Endodermal cell (in vitro differentiated cells): ENCODE measurements around the gene ASB15. TPM values are rescaled to one million over a fixed set of nuclear protein-coding genes. Genes with fewer than 3 reads are reported as not detected.

Experiments
- DNase-seq: peaks from one replicate; pipeline ENCODE4 v3.0.0-alpha.2; 2017
- H3K27ac ChIP-seq: 2 replicates; pipeline ENCODE4 v1.5.1; 2013; ENCODE audit warnings: mild to moderate bottlenecking, low read depth, low read length, moderate library complexity
- H3K27me3 ChIP-seq: 2 replicates; pipeline ENCODE4 v1.6.1; 2013; ENCODE audit warnings: mild to moderate bottlenecking, low read length, moderate library complexity; ENCODE audit not compliant: insufficient read depth, control insufficient read depth, poor library complexity, severe bottlenecking
- H3K36me3 ChIP-seq: 2 replicates; pipeline ENCODE4 v1.7.0; 2013; ENCODE audit warnings: mild to moderate bottlenecking, low read length, moderate library complexity; ENCODE audit not compliant: control insufficient read depth, insufficient read depth
- H3K4me1 ChIP-seq: one replicate; pipeline ENCODE4 v1.7.0; 2013; ENCODE audit warnings: low read length; ENCODE audit not compliant: control insufficient read depth, insufficient read depth
- H3K4me3 ChIP-seq: 2 replicates; pipeline ENCODE4 v1.5.1; 2013; ENCODE audit warnings: mild to moderate bottlenecking, low read length, moderate library complexity
- H3K9ac ChIP-seq: 2 replicates; pipeline ENCODE4 v1.6.1; 2013; ENCODE audit warnings: mild to moderate bottlenecking, low read length, moderate library complexity; ENCODE audit not compliant: poor library complexity, severe bottlenecking; ENCODE audit errors: extremely low read depth
- H3K9me3 ChIP-seq: 2 replicates; pipeline ENCODE4 v1.6.1; 2013; ENCODE audit warnings: mild to moderate bottlenecking, low read length, moderate library complexity; ENCODE audit not compliant: control insufficient read depth
- H3K27ac Mint-ChIP-seq: 2 replicates; pipeline ENCODE4 v1.8.0; 2020; ENCODE audit warnings: mixed read lengths
- H3K27me3 Mint-ChIP-seq: 2 replicates; pipeline ENCODE4 v1.8.0; 2021; ENCODE audit warnings: mild to moderate bottlenecking, mixed read lengths; ENCODE audit not compliant: insufficient read depth
- H3K36me3 Mint-ChIP-seq: 2 replicates; pipeline ENCODE4 v1.8.0; 2020; ENCODE audit warnings: low read depth, mixed read lengths
- H3K4me1 Mint-ChIP-seq: 2 replicates; pipeline ENCODE4 v1.8.0; 2020; ENCODE audit warnings: mixed read lengths
- H3K4me3 Mint-ChIP-seq: 2 replicates; pipeline ENCODE4 v1.8.0; 2020; ENCODE audit warnings: mild to moderate bottlenecking, moderate library complexity, mixed read lengths
- H3K9me3 Mint-ChIP-seq: 2 replicates; pipeline ENCODE4 v1.8.0; 2020; ENCODE audit warnings: mild to moderate bottlenecking, mixed read lengths
- CTCF ChIP-seq: fragments of 200-600 bp; sonication (generic); conservative IDR thresholded peaks from 2 replicates; pipeline ENCODE4 v1.5.0; 2021; ENCODE audit warnings: antibody characterized with exemption, mild to moderate bottlenecking
- WGBS, 2 experiments: methylation state at CpG; one replicate each; pipeline versions ENCODE4 v1.1.5 to v1.1.7; 2013; ENCODE audit warnings: missing lambda C conversion rate in 2 of 2, mixed read lengths in 1 of 2; ENCODE audit not compliant: insufficient coverage in 1 of 2, insufficient read length in 1 of 2; 5-methylcytosine and 5-hydroxymethylcytosine counted together
- total RNA-seq, 2 donors: library from RNA; stranded (reverse); fragmentation: NEBNext Ultra II Directional in 1 of 2; extraction: Animal tissue kit (Norgen Biotek cat#: 25700) in 1 of 2; gene quantifications; 2 replicates in 1 of 2; 3 replicates in 1 of 2; pipeline ENCODE4 v1.2.1, GENCODE V29; 2021

The ASB15 gene
- total RNA-seq, 2 donors from 2014 or later, result not detected

GRCh38 chr7:123679614-123680013 is 78.0 kb downstream of the ASB15 start:
- Mint-ChIP-seq H3K36me3 (peaks cover 11% of the 10 kb centered on the region), H3K27me3 (no peaks in the 10 kb centered on the region), H3K27ac (no peak overlapping the region), H3K9me3 (no peaks in the 10 kb centered on the region), H3K4me1 (peaks cover 16% of the 10 kb centered on the region), H3K4me3 (no peak overlapping the region)
- no peak for TF ChIP-seq CTCF
- Histone ChIP-seq H3K4me1 (peaks cover 3% of the 10 kb centered on the region), H3K27me3 (no peaks in the 10 kb centered on the region), H3K27ac (no peak overlapping the region), H3K9ac (no peak overlapping the region), H3K36me3 (peaks cover 56% of the 10 kb centered on the region), H3K9me3 (no peaks in the 10 kb centered on the region), H3K4me3 (no peak overlapping the region)
- 98 to 100% methylated on average over 2 to 3 of the region's 3 CpGs for WGBS, 2 experiments
- DNase-seq, result no peak

- Mint-ChIP-seq H3K36me3 (peaks cover 11% of the 10 kb centered on the region), H3K4me1 (peaks cover 11% of the 10 kb centered on the region), H3K9me3 (no peaks in the 10 kb centered on the region), H3K4me3 (no peak overlapping the region), H3K27ac (no peak overlapping the region), H3K27me3 (no peaks in the 10 kb centered on the region)
- H3K27ac ChIP-seq, result no peak overlapping the region
- no peaks in the 10 kb centered on the region for H3K27me3 ChIP-seq
- H3K4me1 ChIP-seq, result peaks cover 3% of the 10 kb centered on the region
- peaks cover 63% of the 10 kb centered on the region for H3K36me3 ChIP-seq
- H3K9ac ChIP-seq, result peak overlapping the region; percentile 2
- no peaks in the 10 kb centered on the region for H3K9me3 ChIP-seq
- TF ChIP-seq CTCF, result no peak
- no peak for DNase-seq
- 97 to 100% methylated on average over 2 to 3 of the region's 3 CpGs for WGBS, 2 experiments
- peak overlapping the region; percentile 51 for H3K4me3 ChIP-seq
Observed at GRCh38 chr7:123680580-123680979, 79.0 kb downstream of the ASB15 start.

GRCh38 chr7:123681561-123681960 is 79.9 kb downstream of the ASB15 start:
- Mint-ChIP-seq H3K36me3 (peaks cover 11% of the 10 kb centered on the region), H3K4me3 (no peak overlapping the region), H3K27ac (no peak overlapping the region), H3K4me1 (peaks cover 11% of the 10 kb centered on the region), H3K27me3 (no peaks in the 10 kb centered on the region), H3K9me3 (no peaks in the 10 kb centered on the region)
- peaks cover 3% of the 10 kb centered on the region for H3K4me1 ChIP-seq
- H3K9me3 ChIP-seq, result no peaks in the 10 kb centered on the region
- H3K27me3 ChIP-seq, result no peaks in the 10 kb centered on the region
- no peak overlapping the region for H3K27ac ChIP-seq
- H3K36me3 ChIP-seq, result peaks cover 64% of the 10 kb centered on the region
- no peak overlapping the region for H3K4me3 ChIP-seq
- DNase-seq, result no peak
- TF ChIP-seq CTCF, result no peak
- peak overlapping the region; percentile 2 for H3K9ac ChIP-seq
- WGBS, 2 experiments, result 69 to 87% methylated on average over 2 of the region's 2 CpGs
